Tibial artery (tissue), 4 donors: Measurements from ENCODE around the gene MYO3B.

Source experiments
- DNase-seq, 2 donors: peaks; one replicate each; pipeline ENCODE4 v3.0.0-alpha.2; 2019
- H3K27ac ChIP-seq, 2 donors: fragments of 200-600 bp; sonication (generic) in 1 of 2; 1 replicate in 1 of 2; 2 replicates in 1 of 2; pipeline ENCODE4 v1.5.1; 2018 to 2019; ENCODE audit warnings: mild to moderate bottlenecking in 1 of 2
- H3K27me3 ChIP-seq, 2 donors: fragments of 200-600 bp; sonication (generic) in 1 of 2; one replicate each; pipeline versions ENCODE4 v1.5.1 to v1.6.0; 2016 to 2019
- H3K36me3 ChIP-seq, 3 donors: fragments of 200-600 bp; sonication (generic) in 2 of 3; one replicate each; pipeline ENCODE4 v1.5.1; 2016 to 2019; ENCODE audit warnings: mild to moderate bottlenecking in 2 of 3
- H3K4me1 ChIP-seq, 4 donors: fragments of 200-600 bp; sonication (generic) in 2 of 4; 1 replicate in 3 of 4; 2 replicates in 1 of 4; pipeline ENCODE4 v1.5.1; 2016 to 2019
- H3K4me3 ChIP-seq, 2 donors: fragments of 200-600 bp; sonication (generic) in 1 of 2; 1 replicate in 1 of 2; 2 replicates in 1 of 2; pipeline ENCODE4 v1.5.1; 2018 to 2019; ENCODE audit warnings: mild to moderate bottlenecking in 2 of 2
- H3K9me3 ChIP-seq, 3 donors: fragments of 200-600 bp; sonication (generic) in 1 of 3; one replicate each; pipeline ENCODE4 v1.5.1; 2016 to 2019
- CTCF ChIP-seq, 2 experiments: fragments of 200-600 bp in 1 of 2; fragments of 450-650 bp in 1 of 2; IDR thresholded peaks; one replicate each; pipeline ENCODE4 v1.5.1; 2017 to 2019; ENCODE audit warnings: antibody characterized with exemption in 2 of 2, mild to moderate bottlenecking in 1 of 2, moderate library complexity in 1 of 2
- intact Hi-C: fragments of 100-400 bp; cut with DNase I; formaldehyde crosslinking; loops from one replicate; pipeline ENCODE4 v1.15.0; 2023; ENCODE audit warnings: low total_unique reads

MYO3B gene

GRCh38 chr2:170391018-170391417 lies 213.1 kb downstream of the MYO3B start:
- TF ChIP-seq CTCF (IDR thresholded peaks at IDR 0.05): no peak
- Histone ChIP-seq H3K4me1 (peaks cover 0 to 14% (median 7%) of the 10 kb centered on the region in 4 donors), H3K4me3 (no peak overlapping the region), H3K36me3 (no peaks in the 10 kb centered on the region), H3K27ac (no peak overlapping the region), H3K27me3 (no peaks in the 10 kb centered on the region), H3K9me3 (no peaks in the 10 kb centered on the region)
- no peak for DNase-seq
- intact Hi-C loops: no loop called here

- no peak for TF ChIP-seq CTCF (IDR thresholded peaks at IDR 0.05)
- Histone ChIP-seq H3K4me3 (no peak overlapping the region), H3K27me3 (no peaks in the 10 kb centered on the region), H3K36me3 (no peaks in the 10 kb centered on the region), H3K27ac (no peak overlapping the region), H3K4me1 (peaks cover 0 to 14% (median 7%) of the 10 kb centered on the region in 4 donors), H3K9me3 (no peaks in the 10 kb centered on the region)
- no peak for DNase-seq
- intact Hi-C loops: no loop called here
Observed at GRCh38 chr2:170391697-170392096, 213.8 kb downstream of the MYO3B start.

- no peak for TF ChIP-seq CTCF (IDR thresholded peaks at IDR 0.05)
- intact Hi-C loops: no loop called here
- DNase-seq: no peak
Observed at GRCh38 chr2:170393861-170394498, 216.0 kb downstream of the MYO3B start.

GRCh38 chr2:170394641-170395387 lies 216.9 kb downstream of the MYO3B start:
- H3K4me1 ChIP-seq: peaks cover 0 to 14% (median 7%) of the 10 kb centered on the region in 4 donors
- H3K27me3 ChIP-seq: no peaks in the 10 kb centered on the region
- TF ChIP-seq CTCF (IDR thresholded peaks at IDR 0.05): no peak
- no peak overlapping the region for H3K27ac ChIP-seq
- DNase-seq: no peak
- intact Hi-C loops: no loop called here
- no peaks in the 10 kb centered on the region for H3K36me3 ChIP-seq
- H3K9me3 ChIP-seq: no peaks in the 10 kb centered on the region
- H3K4me3 ChIP-seq: no peak overlapping the region

More at GRCh38 chr2:170393861-170394498, 216.0 kb downstream of the MYO3B start:
- Histone ChIP-seq H3K27me3 (no peaks in the 10 kb centered on the region), H3K27ac (peak overlapping the region in 1 of 2 donors; percentile 1), H3K36me3 (no peaks in the 10 kb centered on the region), H3K4me1 (peaks cover 0 to 14% (median 7%) of the 10 kb centered on the region in 4 donors), H3K9me3 (no peaks in the 10 kb centered on the region), H3K4me3 (no peak overlapping the region)

GRCh38 chr2:170396799-170397459 lies 219.0 kb downstream of the MYO3B start:
- DNase-seq: no peak
- H3K4me3 ChIP-seq: no peak overlapping the region
- H3K27me3 ChIP-seq: no peaks in the 10 kb centered on the region
- H3K36me3 ChIP-seq: no peaks in the 10 kb centered on the region
- TF ChIP-seq CTCF (IDR thresholded peaks at IDR 0.05): no peak
- intact Hi-C loops: no loop called here
- no peaks in the 10 kb centered on the region for H3K9me3 ChIP-seq
- no peak overlapping the region for H3K27ac ChIP-seq
- peaks cover 0 to 14% (median 7%) of the 10 kb centered on the region in 4 donors for H3K4me1 ChIP-seq
